Spleen (tissue), 11 donors: ENCODE measurements around the gene MUCL3. TPM values are rescaled to one million over a fixed set of nuclear protein-coding genes. Genes with fewer than 3 reads are reported as not detected.
"Not testable (repeated sequence)": the region's sequence is repeated elsewhere in the genome, so short reads cannot be mapped to it uniquely, and the experiment has no call there.

ENCODE experiments used
- DNase-seq: peaks from one replicate; pipeline ENCODE4 v3.0.0-alpha.2; 2020
- H3K27ac ChIP-seq, 8 donors: fragments of 200-600 bp; sonication (generic) in 7 of 8; 1 replicate in 4 of 8; 2 replicates in 4 of 8; pipeline versions ENCODE4 v1.5.0 to v1.8.0; 2016 to 2021; ENCODE audit warnings: inconsistent platforms in 4 of 8, mild to moderate bottlenecking in 4 of 8, moderate library complexity in 1 of 8
- H3K27me3 ChIP-seq, 7 donors: fragments of 200-600 bp; sonication (generic) in 6 of 7; replicated peaks in 1 of 7; 1 replicate in 4 of 7; 2 replicates in 3 of 7; pipeline versions ENCODE4 v1.5.0 to v1.8.0; 2016 to 2021; ENCODE audit warnings: inconsistent platforms in 3 of 7, mild to moderate bottlenecking in 1 of 7
- H3K36me3 ChIP-seq, 6 donors: fragments of 200-600 bp; sonication (generic) in 5 of 6; 1 replicate in 4 of 6; 2 replicates in 2 of 6; pipeline versions ENCODE4 v1.5.0 to v1.8.0; 2016 to 2021; ENCODE audit warnings: inconsistent platforms in 2 of 6
- H3K4me1 ChIP-seq, 6 donors: fragments of 200-600 bp; sonication (generic) in 5 of 6; 1 replicate in 3 of 6; 2 replicates in 3 of 6; pipeline versions ENCODE4 v1.5.0 to v1.8.0; 2016 to 2021; ENCODE audit warnings: inconsistent platforms in 3 of 6
- H3K4me3 ChIP-seq, 8 donors: fragments of 200-600 bp; sonication (generic) in 7 of 8; 1 replicate in 4 of 8; 2 replicates in 4 of 8; pipeline versions ENCODE4 v1.5.0 to v1.8.0; 2016 to 2021; ENCODE audit warnings: inconsistent platforms in 4 of 8, mild to moderate bottlenecking in 4 of 8, moderate library complexity in 2 of 8
- H3K9me3 ChIP-seq, 8 donors: fragments of 200-600 bp; sonication (generic) in 7 of 8; 1 replicate in 4 of 8; 2 replicates in 4 of 8; pipeline versions ENCODE4 v1.5.0 to v1.8.0; 2016 to 2021; ENCODE audit warnings: inconsistent platforms in 4 of 8
- CTCF ChIP-seq, 11 experiments: fragments of 200-600 bp in 7 of 11; fragments of 450-650 bp in 4 of 11; sonication (generic) in 4 of 11; IDR thresholded peaks in 8 of 11; conservative IDR thresholded peaks in 3 of 11; 1 replicate in 7 of 11; 2 replicates in 4 of 11; pipeline versions ENCODE4 v1.4.0 to v1.8.0; 2016 to 2021; ENCODE audit warnings: antibody characterized with exemption in 11 of 11, inconsistent platforms in 4 of 11, mild to moderate bottlenecking in 1 of 11
- POLR2A ChIP-seq, 3 donors: fragments of 450-650 bp; IDR thresholded peaks; one replicate each; pipeline ENCODE4 v1.5.1; 2017; ENCODE audit warnings: antibody characterized with exemption in 3 of 3, mild to moderate bottlenecking in 1 of 3
- POLR2AphosphoS5 ChIP-seq, 3 donors: sonication (generic); formaldehyde crosslinking; IDR thresholded peaks; one replicate each; pipeline ENCODE4 v1.5.1; 2017; ENCODE audit warnings: antibody characterized with exemption in 3 of 3
- WGBS, 5 donors: extraction: QIAGEN DNeasy Blood & Tissue Kit in 3 of 5; methylation state at CpG; one replicate each; pipeline versions ENCODE4 v1.1.5 to v1.1.7; 2013 to 2018; 5-methylcytosine and 5-hydroxymethylcytosine counted together
- intact Hi-C: fragments of 100-400 bp; cut with DNase I; formaldehyde crosslinking; loops from one replicate; pipeline ENCODE4 v1.15.0; 2023; ENCODE audit warnings: low total_unique reads
- polyA plus RNA-seq, 3 donors: library from polyadenylated mRNA; stranded (reverse); fragments of 200-250 nt; gene quantifications; one replicate each; pipeline ENCODE4 v1.2.1, GENCODE V29; 2013
- total RNA-seq, 7 donors: library from RNA; depleted of rRNA in 3 of 7; stranded (reverse); fragments of >200 nt in 3 of 7; fragmentation: NEBNext Ultra II Directional in 4 of 7; extraction: Animal tissue kit (Norgen Biotek cat#: 25700) in 4 of 7; gene quantifications; one replicate each; pipeline versions ENCODE4 v1.1.0 to v1.2.1, GENCODE V29; 2016 to 2021
- donor health status: healthy with polysubstance abuse.
- donor health status: DM: no; HTN: no; CAD: no; lungs with moderate emphysema.
- donor health status: DM: no; HTN: no; CAD: no.
- donor health status: Bipolar disorder and iron deficiency.
- donor health status: healthy.
- donor health status: DM: no; HTN: no; CAD: no.
- donor health status: DM: yes; HTN: yes; CAD: no.

MUCL3 gene
- total and polyA plus RNA-seq, 10 donors: 0.03 TPM; not detected in 9

- intact Hi-C loops: no loop called here
- no peak overlapping the region for H3K27ac ChIP-seq
- H3K4me1 ChIP-seq: no peaks in the 10 kb centered on the region
- H3K4me3 ChIP-seq: no peak overlapping the region
- no peak for TF ChIP-seq POLR2A (IDR thresholded peaks at IDR 0.05)
- no peak for TF ChIP-seq POLR2AphosphoS5 (IDR thresholded peaks at IDR 0.05)
- TF ChIP-seq CTCF (IDR thresholded peaks at IDR 0.05 in 8 of 11, conservative IDR thresholded peaks at IDR 0.05 in 3 of 11): no peak
- H3K36me3 ChIP-seq: no peaks in the 10 kb centered on the region
- 74 to 79% (median 78%) methylated on average over 5 of the region's 5 CpGs for WGBS, 5 donors
- H3K9me3 ChIP-seq: no peaks in the 10 kb centered on the region
- no peak for DNase-seq
- H3K27me3 ChIP-seq: no peaks in the 10 kb centered on the region
These were observed 24.4 kb downstream of the MUCL3 start for GRCh38 chr6:30965140-30965601.

- no peak for DNase-seq
- H3K27me3 ChIP-seq: no peaks in the 10 kb centered on the region
- H3K27ac ChIP-seq: no peak overlapping the region
- intact Hi-C loops: no loop called here
- TF ChIP-seq POLR2A (IDR thresholded peaks at IDR 0.05) (no peak), CTCF (IDR thresholded peaks at IDR 0.05 in 8 of 11, conservative IDR thresholded peaks at IDR 0.05 in 3 of 11) (no peak), POLR2AphosphoS5 (IDR thresholded peaks at IDR 0.05) (no peak)
- H3K9me3 ChIP-seq: no peaks in the 10 kb centered on the region
- no peaks in the 10 kb centered on the region for H3K36me3 ChIP-seq
- H3K4me1 ChIP-seq: no peaks in the 10 kb centered on the region
- H3K4me3 ChIP-seq: no peak overlapping the region
- WGBS, 5 donors: 57 to 80% (median 60%) methylated on average over 3 of the region's 3 CpGs
These were observed 25.4 kb downstream of the MUCL3 start for GRCh38 chr6:30966154-30966553.

GRCh38 chr6:30969171-30969570 is 28.4 kb downstream of the MUCL3 start:
- 81 to 92% (median 87%) methylated on average over 6 of the region's 6 CpGs for WGBS, 5 donors
- H3K27me3 ChIP-seq, H3K4me1 ChIP-seq, H3K4me3 ChIP-seq, DNase-seq, H3K36me3 ChIP-seq, H3K27ac ChIP-seq, H3K9me3 ChIP-seq, intact Hi-C loops: not testable (repeated sequence)

- Histone ChIP-seq H3K4me1 (no peaks in the 10 kb centered on the region), H3K9me3 (no peaks in the 10 kb centered on the region), H3K27ac (no peak overlapping the region), H3K27me3 (peaks cover 0 to 9% (median 0%) of the 10 kb centered on the region in 7 donors), H3K4me3 (no peak overlapping the region), H3K36me3 (no peaks in the 10 kb centered on the region)
- no peak for DNase-seq
- TF ChIP-seq POLR2A (IDR thresholded peaks at IDR 0.05) (no peak), POLR2AphosphoS5 (IDR thresholded peaks at IDR 0.05) (no peak), CTCF (IDR thresholded peaks at IDR 0.05 in 8 of 11, conservative IDR thresholded peaks at IDR 0.05 in 3 of 11) (no peak)
- 84 to 87% (median 86%) methylated on average over 5 of the region's 5 CpGs for WGBS, 5 donors
- intact Hi-C loops: no loop called here
These were observed 30.2 kb downstream of the MUCL3 start for GRCh38 chr6:30970946-30971345.

- DNase-seq: no peak
- intact Hi-C loops: no loop called here
- Histone ChIP-seq H3K4me3 (no peak overlapping the region), H3K4me1 (no peaks in the 10 kb centered on the region), H3K27ac (no peak overlapping the region), H3K27me3 (peaks cover 0 to 9% (median 0%) of the 10 kb centered on the region in 7 donors), H3K9me3 (no peaks in the 10 kb centered on the region), H3K36me3 (no peaks in the 10 kb centered on the region)
- TF ChIP-seq POLR2A (IDR thresholded peaks at IDR 0.05) (no peak), CTCF (IDR thresholded peaks at IDR 0.05 in 8 of 11, conservative IDR thresholded peaks at IDR 0.05 in 3 of 11) (no peak), POLR2AphosphoS5 (IDR thresholded peaks at IDR 0.05) (no peak)
- 91 to 99% (median 93%) methylated on average over 4 of the region's 4 CpGs for WGBS, 5 donors
These were observed 32.0 kb downstream of the MUCL3 start for GRCh38 chr6:30972816-30973215.
